NCI-H524 treated with DMSO at 0.1 percent for 48 hours (cell line): Measurements from ENCODE around the gene SLC6A6.

ENCODE experiments used
- DNase-seq: peaks from one replicate; lab custom pipeline; 2025; lab: John Stamatoyannopoulos, UW

Gene SLC6A6

GRCh38 chr3:14422016-14422963 is 19.9 kb downstream of the SLC6A6 start:
- DNase-seq, result no peak

GRCh38 chr3:14423197-14423743 is 20.9 kb downstream of the SLC6A6 start:
- DNase-seq, result no peak

- no peak for DNase-seq
These were observed 21.6 kb downstream of the SLC6A6 start for GRCh38 chr3:14423963-14424362.

GRCh38 chr3:14424711-14425580 is 22.5 kb downstream of the SLC6A6 start:
- no peak for DNase-seq

GRCh38 chr3:14425581-14426304 is 23.3 kb downstream of the SLC6A6 start:
- DNase-seq, result peak; percentile 60

GRCh38 chr3:14426305-14426620 is 23.9 kb downstream of the SLC6A6 start:
- DNase-seq, result no peak

- DNase-seq, result no peak
These were observed 26.0 kb downstream of the SLC6A6 start for GRCh38 chr3:14428087-14429033.

- DNase-seq, result no peak
These were observed 26.8 kb downstream of the SLC6A6 start for GRCh38 chr3:14429237-14429636.

- no peak for DNase-seq
These were observed 27.2 kb downstream of the SLC6A6 start for GRCh38 chr3:14429640-14430039.

GRCh38 chr3:14430053-14430452 is 27.6 kb downstream of the SLC6A6 start:
- no peak for DNase-seq

- DNase-seq, result no peak
These were observed 28.5 kb downstream of the SLC6A6 start for GRCh38 chr3:14430706-14431451.

GRCh38 chr3:14431452-14431916 is 29.1 kb downstream of the SLC6A6 start:
- DNase-seq, result no peak

- DNase-seq, result no peak
These were observed 29.8 kb downstream of the SLC6A6 start for GRCh38 chr3:14431917-14432834.

GRCh38 chr3:14433106-14433505 is 30.7 kb downstream of the SLC6A6 start:
- no peak for DNase-seq

GRCh38 chr3:14434126-14434497 is 31.7 kb downstream of the SLC6A6 start:
- DNase-seq, result no peak

- DNase-seq, result no peak
These were observed 32.2 kb downstream of the SLC6A6 start for GRCh38 chr3:14434498-14435151.

- DNase-seq, result no peak
These were observed 33.0 kb downstream of the SLC6A6 start for GRCh38 chr3:14435175-14436014.

- no peak for DNase-seq
These were observed 34.5 kb downstream of the SLC6A6 start for GRCh38 chr3:14436954-14437281.
